Left lung (tissue), 10 donors: ENCODE measurements around the gene TMEM235. TPM values are rescaled to one million over a fixed set of nuclear protein-coding genes. Genes with fewer than 3 reads are reported as not detected.

Source experiments
- ATAC-seq: fragments of 200-7000 bp; cut with Tn5 transposase; one replicate; pipeline ENCODE4 v1.9.1; 2020; ENCODE audit warnings: moderate library complexity
- DNase-seq, 4 donors: peaks; one replicate each; pipeline ENCODE4 v3.0.0-alpha.2; 2013 to 2020
- H3K27ac ChIP-seq, 2 donors: fragments of 200-600 bp; sonication (generic) in 1 of 2; one replicate each; pipeline versions ENCODE4 v1.5.0 to v1.8.0; 2020 to 2021
- H3K27me3 ChIP-seq, 2 donors: fragments of 200-600 bp; sonication (generic) in 1 of 2; one replicate each; pipeline versions ENCODE4 v1.5.0 to v1.8.0; 2020 to 2021
- H3K36me3 ChIP-seq, 2 donors: fragments of 200-600 bp; sonication (generic) in 1 of 2; one replicate each; pipeline versions ENCODE4 v1.5.0 to v1.8.0; 2020 to 2021
- H3K4me1 ChIP-seq, 2 donors: fragments of 200-600 bp; one replicate each; pipeline ENCODE4 v1.8.0; 2021
- H3K4me3 ChIP-seq, 2 donors: fragments of 200-600 bp; sonication (generic) in 1 of 2; one replicate each; pipeline versions ENCODE4 v1.5.0 to v1.8.0; 2020 to 2021; ENCODE audit warnings: mild to moderate bottlenecking in 1 of 2
- H3K9me3 ChIP-seq, 2 donors: fragments of 200-600 bp; sonication (generic) in 1 of 2; one replicate each; pipeline versions ENCODE4 v1.5.0 to v1.8.0; 2020 to 2021
- CTCF ChIP-seq, 2 donors: fragments of 200-600 bp; sonication (generic) in 1 of 2; IDR thresholded peaks; one replicate each; pipeline versions ENCODE4 v1.5.0 to v1.8.0; 2021; ENCODE audit warnings: antibody characterized with exemption in 2 of 2
- intact Hi-C, 2 donors: fragments of 100-400 bp; cut with DNase I; formaldehyde crosslinking; loops; one replicate each; pipeline versions ENCODE4 v1.11.2 to v1.14.2; 2022
- polyA plus RNA-seq, 6 donors: library from polyadenylated mRNA; unstranded; fragments of 120-200 nt; gene quantifications; one replicate each; pipeline ENCODE4 v1.2.1, GENCODE V29; 2013; ENCODE audit not compliant: insufficient read length in 6 of 6
- total RNA-seq, 2 donors: library from RNA; stranded (reverse); fragmentation: NEBNext Ultra II Directional; extraction: Animal tissue kit (Norgen Biotek cat#: 25700); gene quantifications; one replicate each; pipeline ENCODE4 v1.2.1, GENCODE V29; 2021
- donor health status: DM: no; HTN: yes; CAD: no.
- donor health status: DM: no; HTN: no; CAD: no.

The TMEM235 gene
- total and polyA plus RNA-seq, 8 donors, result 0.11 to 0.35 (median 0.23) TPM; not detected in 4

GRCh38 chr17:78275355-78275754 lies 43.9 kb downstream of the TMEM235 start:
- Histone ChIP-seq H3K27me3 (peaks cover 0 to 6% of the 10 kb centered on the region in 2 donors), H3K4me3 (no peak overlapping the region), H3K4me1 (peaks cover 0 to 26% of the 10 kb centered on the region in 2 donors), H3K36me3 (no peaks in the 10 kb centered on the region), H3K9me3 (no peaks in the 10 kb centered on the region), H3K27ac (no peak overlapping the region)
- DNase-seq (no peak), ATAC-seq (no peak)
- intact Hi-C loops, result no loop called here
- TF ChIP-seq CTCF (IDR thresholded peaks at IDR 0.05), result no peak

GRCh38 chr17:78276098-78276887 lies 44.9 kb downstream of the TMEM235 start:
- Histone ChIP-seq H3K4me3 (no peak overlapping the region), H3K36me3 (no peaks in the 10 kb centered on the region), H3K9me3 (no peaks in the 10 kb centered on the region), H3K27me3 (peaks cover 0 to 6% of the 10 kb centered on the region in 2 donors), H3K4me1 (peaks cover 0 to 26% of the 10 kb centered on the region in 2 donors), H3K27ac (no peak overlapping the region)
- no peak for TF ChIP-seq CTCF (IDR thresholded peaks at IDR 0.05)
- no peak for ATAC-seq
- DNase-seq, result no peak
- intact Hi-C loops, result no loop called here

GRCh38 chr17:78278139-78278741 lies 46.8 kb downstream of the TMEM235 start:
- Histone ChIP-seq H3K27me3 (no peaks in the 10 kb centered on the region), H3K9me3 (no peaks in the 10 kb centered on the region), H3K4me1 (peaks cover 0 to 18% of the 10 kb centered on the region in 2 donors), H3K36me3 (no peaks in the 10 kb centered on the region), H3K4me3 (no peak overlapping the region), H3K27ac (no peak overlapping the region)
- ATAC-seq (peak; percentile 63), DNase-seq (no peak)
- TF ChIP-seq CTCF (IDR thresholded peaks at IDR 0.05), result no peak
- intact Hi-C loops, result no loop called here

GRCh38 chr17:78279360-78279990 lies 48.0 kb downstream of the TMEM235 start:
- no peaks in the 10 kb centered on the region for H3K9me3 ChIP-seq
- ATAC-seq (no peak), DNase-seq (no peak)
- H3K4me3 ChIP-seq, result no peak overlapping the region
- TF ChIP-seq CTCF (IDR thresholded peaks at IDR 0.05), result no peak
- peaks cover 0 to 30% of the 10 kb centered on the region in 2 donors for H3K4me1 ChIP-seq
- no peak overlapping the region for H3K27ac ChIP-seq
- H3K36me3 ChIP-seq, result no peaks in the 10 kb centered on the region
- intact Hi-C loops, result no loop called here
- H3K27me3 ChIP-seq, result no peaks in the 10 kb centered on the region

GRCh38 chr17:78281249-78281845 lies 49.9 kb downstream of the TMEM235 start:
- DNase-seq, result no peak
- Histone ChIP-seq H3K9me3 (no peaks in the 10 kb centered on the region), H3K27me3 (no peaks in the 10 kb centered on the region), H3K4me3 (no peak overlapping the region), H3K36me3 (no peaks in the 10 kb centered on the region), H3K27ac (no peak overlapping the region), H3K4me1 (peaks cover 0 to 37% of the 10 kb centered on the region in 2 donors)
- ATAC-seq, result no peak
- no peak for TF ChIP-seq CTCF (IDR thresholded peaks at IDR 0.05)
- intact Hi-C loops, result no loop called here
